K562 (cell line): ENCODE results near the gene SLC30A3. TPM values are rescaled to one million over a fixed set of nuclear protein-coding genes. Genes with fewer than 3 reads are reported as not detected.

ENCODE experiments used
- ATAC-seq: fragments of 200-7000 bp; cut with Tn5 transposase; 3 replicates; pipeline ENCODE4 v1.9.1; 2020; ENCODE audit warnings: moderate library complexity
- BruUV-seq: library from RNA; stranded (reverse); fragments of 400-500 nt; replicated peaks from 2 replicates; lab custom pipeline; 2021; lab: Mats Ljungman, UMichigan
- CTCF ChIA-PET: fragments of 300-600 bp; formaldehyde crosslinking; extraction: SDS; loops from one replicate; lab custom pipeline; 2021; ENCODE audit warnings: low intra/inter-chr PET ratio; lab: Yijun Ruan, JAX
- POLR2A ChIA-PET: fragments of 300-600, 350-650 bp; sonication (Branson Sonifier 250); formaldehyde crosslinking; extraction: SDS; loops from one replicate; lab custom pipeline; 2021; ENCODE audit warnings: antibody characterized with exemption, inconsistent platforms; lab: Yijun Ruan, JAX
- DNase-seq, 4 experiments: peaks; one replicate each; pipeline versions ENCODE4 v3.0.0 to v3.0.0-alpha.2; 2011 to 2018; ENCODE audit warnings: low spot score in 3 of 4, mixed read lengths in 3 of 4; ENCODE audit errors: extremely low read depth in 1 of 4
- FAIRE-seq: peaks from 2 replicates; lab custom pipeline; 2011; peaks lifted over from hg19 to GRCh38; lab: Jason Lieb, UNC
- H2AFZ ChIP-seq: 2 replicates; pipeline ENCODE4 v1.6.0; 2011; ENCODE audit warnings: low read depth, low read length, control low read depth, inconsistent platforms
- H3K27ac ChIP-seq: fragments of 200-600 bp; 3 replicates; pipeline ENCODE4 v1.8.0; 2011; ENCODE audit warnings: low read depth, mild to moderate bottlenecking, control low read depth, inconsistent platforms, low read length, moderate library complexity, mixed read lengths; ENCODE audit errors: extremely low read depth
- H3K27me3 ChIP-seq, 2 experiments: fragments of 300-600 bp in 1 of 2; 2 replicates in 1 of 2; 3 replicates in 1 of 2; pipeline versions ENCODE4 v1.6.0 to v1.8.0; 2011; ENCODE audit warnings: inconsistent platforms in 2 of 2, low read length in 2 of 2, mild to moderate bottlenecking in 1 of 2, mixed read lengths in 1 of 2, moderate library complexity in 1 of 2; ENCODE audit not compliant: control insufficient read depth in 2 of 2, insufficient read depth in 2 of 2
- H3K36me3 ChIP-seq: fragments of 300-600 bp; 3 replicates; pipeline ENCODE4 v1.8.0; 2011; ENCODE audit warnings: mild to moderate bottlenecking, low read length, inconsistent platforms; ENCODE audit not compliant: control insufficient read depth, insufficient read depth
- H3K4me1 ChIP-seq, 2 experiments: fragments of 200-600 bp in 1 of 2; replicated peaks in 1 of 2; 2 replicates in 1 of 2; 3 replicates in 1 of 2; pipeline versions ENCODE4 v1.5.1 to v1.8.0; 2011; ENCODE audit warnings: inconsistent platforms in 2 of 2, low read length in 2 of 2, mild to moderate bottlenecking in 1 of 2, mixed read lengths in 1 of 2, moderate library complexity in 1 of 2; ENCODE audit not compliant: control insufficient read depth in 2 of 2, insufficient read depth in 2 of 2
- H3K4me2 ChIP-seq: 2 replicates; pipeline ENCODE4 v1.6.1; 2011; ENCODE audit warnings: low read length, control low read depth, inconsistent platforms, mixed read lengths; ENCODE audit not compliant: insufficient read depth
- H3K4me3 ChIP-seq: fragments of 200-600 bp; sonication (generic), shearing (Covaris generic); 2 replicates; pipeline ENCODE4 v1.5.1; 2016; ENCODE audit warnings: control low read depth, inconsistent platforms
- H3K79me2 ChIP-seq: fragments of 200-600 bp; 3 replicates; pipeline ENCODE4 v1.8.0; 2011; ENCODE audit warnings: low read length, inconsistent platforms; ENCODE audit not compliant: control insufficient read depth, insufficient read depth
- H3K9ac ChIP-seq, 2 experiments: 2 replicates each; pipeline versions ENCODE4 v1.6.0 to v1.6.1; 2011; ENCODE audit warnings: low read depth in 2 of 2, low read length in 2 of 2, control low read depth in 1 of 2, inconsistent platforms in 1 of 2, mild to moderate bottlenecking in 1 of 2, mixed read lengths in 1 of 2; ENCODE audit not compliant: insufficient read depth in 1 of 2
- H3K9me1 ChIP-seq: one replicate; pipeline ENCODE4 v1.6.0; 2011; ENCODE audit warnings: inconsistent platforms, mild to moderate bottlenecking, low read length, moderate library complexity; ENCODE audit not compliant: control insufficient read depth, insufficient read depth
- H3K9me3 ChIP-seq: replicated peaks from 2 replicates; pipeline ENCODE4 v1.5.1; 2011; ENCODE audit warnings: low read depth, low read length, inconsistent platforms; ENCODE audit not compliant: control insufficient read depth, insufficient read depth
- H4K20me1 ChIP-seq: replicated peaks from 2 replicates; pipeline ENCODE4 v1.6.1; 2011; ENCODE audit warnings: low read length, inconsistent platforms, mixed read lengths; ENCODE audit not compliant: control insufficient read depth, insufficient read depth
- BDP1 ChIP-seq: IDR thresholded peaks from 3 replicates; pipeline ENCODE4 v1.6.1; 2011; ENCODE audit not compliant: insufficient read length, insufficient read depth
- EZH2 ChIP-seq: IDR thresholded peaks from 2 replicates; pipeline ENCODE4 v1.6.1; 2012; ENCODE audit warnings: low read depth, mild to moderate bottlenecking, inconsistent platforms, low read length, borderline replicate concordance
- HOMEZ ChIP-seq: fragments of 250-450 bp; sonication (Bioruptor Pico); IDR thresholded peaks from 2 replicates; pipeline ENCODE4 v1.4.0; 2020; ENCODE audit warnings: mild to moderate bottlenecking, moderate library complexity
- MEF2D ChIP-seq: conservative IDR thresholded peaks from 2 replicates; pipeline ENCODE4 v1.6.1; 2016; ENCODE audit warnings: low read depth, missing genetic modification characterization, missing compliant biosample characterization
- RAD51 ChIP-seq: fragments of 450-650 bp; IDR thresholded peaks from 2 replicates; pipeline ENCODE4 v1.7.1; 2016; ENCODE audit warnings: low read depth, mild to moderate bottlenecking, borderline replicate concordance
- RBM34 ChIP-seq: fragments of 200-400 bp; formaldehyde crosslinking; IDR thresholded peaks from 2 replicates; pipeline ENCODE4 v1.6.1; 2018; ENCODE audit warnings: low read length, borderline replicate concordance; ENCODE audit not compliant: insufficient read depth
- ZNF668 ChIP-seq: fragments of 250-450 bp; sonication (Bioruptor Pico); IDR thresholded peaks from 2 replicates; pipeline ENCODE4 v1.8.0; 2022; ENCODE audit warnings: mild to moderate bottlenecking, inconsistent platforms
- ZNF830 ChIP-seq: fragments of 250-450 bp; sonication (Bioruptor Pico); IDR thresholded peaks from 2 replicates; pipeline ENCODE4 v1.5.0; 2021; ENCODE audit warnings: mild to moderate bottlenecking
- WGBS: fragments of 100-300 bp; shearing (Covaris generic); methylation state at CpG from one replicate; pipeline ENCODE4 v1.1.6; 2016; ENCODE audit warnings: low coverage, mixed read lengths; ENCODE audit not compliant: insufficient coverage; ENCODE audit errors: missing lambda C conversion rate; 5-methylcytosine and 5-hydroxymethylcytosine counted together
- in situ Hi-C: fragments of 300-500 bp; cut with MboI; formaldehyde crosslinking; loops from 4 replicates; pipeline ENCODE4 v1.15.0; 2018; ENCODE audit warnings: inconsistent platforms, mixed read lengths
- intact Hi-C: fragments of 100-400 bp; cut with micrococcal nuclease; formaldehyde crosslinking; loops from 2 replicates; pipeline ENCODE4 v1.14.2; 2022
- polyA plus RNA-seq, 8 experiments: library from polyadenylated mRNA; depleted of rRNA in 4 of 8; stranded (reverse) in 5 of 8; unstranded in 3 of 8; fragments of >200 nt; fragmentation: Nextera tagmentation in 2 of 8; fragmentation: Illumina TruSeq in 1 of 8; extraction: Ambion mirVana in 2 of 8; extraction: Trizol in 1 of 8; gene quantifications; 2 replicates each; pipeline versions ENCODE4 v1.2.1 to v1.2.3, GENCODE V29; 2011 to 2014; ENCODE audit warnings: inconsistent platforms in 1 of 8, missing spikeins in 1 of 8
- total RNA-seq, 7 experiments: library from RNA; depleted of rRNA in 6 of 7; stranded (reverse); fragments of >200 nt in 6 of 7; fragmentation: Illumina TruSeq in 2 of 7; extraction: Trizol in 2 of 7; gene quantifications; 2 replicates each; pipeline versions ENCODE4 v1.2.1 to v1.2.3, GENCODE V29; 2011 to 2021; ENCODE audit warnings: low replicate concordance in 1 of 7

Gene SLC30A3
- total and polyA plus RNA-seq, 9 of the 15 experiments (the other 6 are each of a cell fraction or from before 2014, with no cell fraction given): 0.03 to 2.7 (median 0.89) TPM; not detected in 1

GRCh38 chr2:27236136-27236535 lies 26.7 kb downstream of the SLC30A3 start:
- FAIRE-seq (no peak), ATAC-seq (no peak), DNase-seq (no peak)
- H3K4me1 ChIP-seq: peaks cover 0 to under 1% of the 10 kb centered on the region in 2 experiments; a peak in 1 of 5 replicates
- H3K9ac ChIP-seq: no peak overlapping the region
- 94% methylated on average over 11 of the region's 12 CpGs for WGBS
- POLR2A ChIA-PET: interaction anchor here (0.6 to 1.1 kb wide), 7 partner anchors 13 to 180 kb away, joined by 3 to 5 read pairs (median 3); partner anchors contain the start of genes CAD and MPV17
- no peak overlapping the region for H2AFZ ChIP-seq
- H3K36me3 ChIP-seq: peaks cover 98% of the 10 kb centered on the region
- no peak overlapping the region for H3K27ac ChIP-seq
- no peaks in the 10 kb centered on the region for H3K9me3 ChIP-seq
- no peaks in the 10 kb centered on the region for H4K20me1 ChIP-seq
- intact Hi-C loops (no loop called here), in situ Hi-C loops (loop anchor here (5.0 kb wide), 1 partner anchor 51 kb away; no protein-coding TSS in a partner anchor)
- H3K79me2 ChIP-seq: no peaks in the 10 kb centered on the region
- H3K4me2 ChIP-seq: no peak overlapping the region
- no peaks in the 10 kb centered on the region for H3K9me1 ChIP-seq
- H3K27me3 ChIP-seq: no peaks in the 10 kb centered on the region
- H3K4me3 ChIP-seq: no peak overlapping the region
- no peak for TF ChIP-seq RBM34
- TF ChIP-seq MEF2D (tag): no peak
- no peak for TF ChIP-seq BDP1
- TF ChIP-seq RAD51: no peak
- TF ChIP-seq EZH2: no peak
- no peak for TF ChIP-seq ZNF830 (CRISPR knock-in tag)
- no peak for TF ChIP-seq HOMEZ
- no peak for TF ChIP-seq ZNF668
- TF ChIP-seq, all 486 proteins: peak for 0
- CTCF ChIA-PET: interaction anchor here (0.6 kb wide), 1 partner anchor 132 kb away, joined by 3 read pairs; no protein-coding TSS in a partner anchor
- no TSS peak for BruUV-seq
